ENCODE measurements around the gene ASAP3.

ASAP3 gene

GRCh38 chr1:23460519-23460918 is 23.5 kb downstream of the ASAP3 start:
- TF ChIP-seq CTCF (IDR thresholded peaks at IDR 0.05; ENCODE audit: control insufficient read depth, insufficient read depth, low read depth, low read length, missing control alignments), result no peak
- H3K4me3 ChIP-seq (ENCODE audit: control insufficient read depth, low read depth, low read length), result no peak overlapping the region
- no peak for DNase-seq (ENCODE audit: low read depth)

DNA sequence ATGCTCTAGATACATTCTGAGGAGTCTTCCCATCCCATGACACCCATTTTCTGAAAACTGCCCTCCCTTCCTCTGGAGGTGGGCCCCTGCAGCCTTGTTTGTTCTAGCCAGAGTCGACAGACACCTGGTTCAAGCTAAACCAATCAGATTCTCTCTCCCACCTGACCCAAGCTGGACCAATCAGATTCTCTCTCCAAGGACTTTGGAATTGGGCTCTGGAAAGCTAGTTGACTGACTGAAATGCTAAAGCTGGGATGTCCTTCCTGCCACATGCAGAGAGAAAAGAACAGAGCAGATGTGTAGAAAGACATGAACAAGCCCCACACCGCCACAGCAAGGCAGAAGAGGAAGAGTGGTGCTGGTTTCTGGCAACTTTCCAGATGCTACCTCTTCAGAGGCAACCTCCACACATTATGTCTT is 24.6 kb downstream of the ASAP3 start:
- DNase-seq (ENCODE audit: low read depth), result no peak
- no peak for TF ChIP-seq CTCF (IDR thresholded peaks at IDR 0.05; ENCODE audit: control insufficient read depth, insufficient read depth, low read depth, low read length, missing control alignments)

DNA sequence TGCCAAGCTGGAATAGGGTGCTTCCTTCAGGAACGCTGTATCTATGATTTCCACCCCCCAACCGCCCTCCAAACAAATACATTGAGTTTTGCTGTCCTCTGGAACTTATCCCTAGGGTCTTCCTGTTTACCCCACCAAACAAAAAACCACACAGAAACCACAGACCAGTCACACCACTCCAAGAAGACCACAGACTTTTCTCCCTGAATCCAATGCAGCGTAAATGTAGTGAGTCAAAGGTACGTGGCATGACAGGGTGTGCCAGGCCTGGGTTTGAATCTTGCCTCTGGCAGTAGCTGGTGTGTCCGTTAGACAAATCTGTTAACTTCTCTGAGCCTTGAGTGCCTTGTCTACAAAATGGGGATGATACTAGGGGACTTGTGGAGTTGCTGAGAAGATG is 27.8 kb downstream of the ASAP3 start:
- no peak overlapping the region for H3K4me3 ChIP-seq (ENCODE audit: control insufficient read depth, low read depth, low read length)
- no peak for DNase-seq (ENCODE audit: low read depth)
- TF ChIP-seq CTCF (IDR thresholded peaks at IDR 0.05; ENCODE audit: control insufficient read depth, insufficient read depth, low read depth, low read length, missing control alignments), result no peak

More for the DNA sequence above, 24.6 kb downstream of the ASAP3 start:
- no peak overlapping the region for H3K4me3 ChIP-seq (ENCODE audit: control insufficient read depth, low read depth, low read length)

GRCh38 chr1:23453455-23454000 is 30.5 kb downstream of the ASAP3 start:
- no peak overlapping the region for H3K4me3 ChIP-seq (ENCODE audit: control insufficient read depth, low read depth, low read length)
- DNase-seq (ENCODE audit: low read depth), result no peak
- TF ChIP-seq CTCF (IDR thresholded peaks at IDR 0.05; ENCODE audit: control insufficient read depth, insufficient read depth, low read depth, low read length, missing control alignments), result no peak

DNA sequence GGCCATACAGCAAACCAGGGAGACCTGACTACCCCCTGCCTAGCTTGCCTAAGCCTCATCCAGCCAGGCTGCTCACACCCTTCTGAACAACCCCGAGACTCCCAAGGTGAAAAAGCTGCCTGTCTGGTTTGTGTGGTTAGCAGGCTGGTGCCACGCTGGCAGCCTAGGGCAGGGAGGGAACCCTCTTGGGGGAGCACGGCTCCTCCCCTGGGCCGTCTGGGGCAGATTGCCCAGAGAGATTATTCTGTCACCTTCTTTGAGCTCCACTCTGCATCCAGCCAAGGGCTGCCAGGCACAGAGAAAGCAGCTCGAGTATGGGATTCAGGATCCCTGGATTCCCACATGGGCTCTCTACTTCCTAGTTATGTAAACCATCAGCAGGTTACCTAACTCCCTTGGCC is 32.0 kb downstream of the ASAP3 start:
- TF ChIP-seq CTCF (IDR thresholded peaks at IDR 0.05; ENCODE audit: control insufficient read depth, insufficient read depth, low read depth, low read length, missing control alignments), result no peak
- no peak overlapping the region for H3K4me3 ChIP-seq (ENCODE audit: control insufficient read depth, low read depth, low read length)
- DNase-seq (ENCODE audit: low read depth), result no peak

DNA sequence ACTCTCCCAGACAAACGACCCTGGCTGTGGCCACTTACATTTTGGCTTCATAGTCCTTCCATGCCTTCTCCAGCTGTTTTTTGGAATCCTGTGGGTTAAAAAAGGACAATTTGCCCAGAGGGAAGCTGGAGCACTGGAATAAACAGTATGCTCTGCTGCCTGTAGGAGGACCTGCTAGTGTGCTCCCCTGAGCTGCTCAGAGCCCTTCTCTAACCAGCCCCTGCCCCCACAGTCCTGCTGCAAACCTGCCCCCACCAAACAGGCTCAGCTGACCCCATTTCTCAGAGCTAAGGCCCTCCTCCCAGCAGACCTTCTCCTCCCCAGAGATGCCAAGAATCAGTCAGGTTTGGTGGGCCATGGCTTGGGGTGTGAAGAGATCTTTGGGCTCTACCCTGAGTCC is 32.5 kb downstream of the ASAP3 start:
- TF ChIP-seq CTCF (IDR thresholded peaks at IDR 0.05; ENCODE audit: control insufficient read depth, insufficient read depth, low read depth, low read length, missing control alignments), result no peak
- no peak for DNase-seq (ENCODE audit: low read depth)
- H3K4me3 ChIP-seq (ENCODE audit: control insufficient read depth, low read depth, low read length), result no peak overlapping the region

GRCh38 chr1:23450894-23451293 is 33.1 kb downstream of the ASAP3 start:
- no peak for DNase-seq (ENCODE audit: low read depth)
- H3K4me3 ChIP-seq (ENCODE audit: control insufficient read depth, low read depth, low read length), result no peak overlapping the region
- TF ChIP-seq CTCF (IDR thresholded peaks at IDR 0.05; ENCODE audit: control insufficient read depth, insufficient read depth, low read depth, low read length, missing control alignments), result no peak

Measured in AG09309 (cell line).